K562 treated with DMSO at 1 percent for 48 hours (cell line): ENCODE measurements around the gene UBE2N. TPM values are rescaled to one million over a fixed set of nuclear protein-coding genes. Genes with fewer than 3 reads are reported as not detected.

ENCODE experiments used
- total RNA-seq: library from RNA; unstranded; fragments of 300-600 nt; gene quantifications from 2 replicates; pipeline ENCODE4 v1.2.3, GENCODE V29; 2022; ENCODE audit warnings: low replicate concordance; ENCODE audit errors: extremely low read depth

The UBE2N gene, protein sequence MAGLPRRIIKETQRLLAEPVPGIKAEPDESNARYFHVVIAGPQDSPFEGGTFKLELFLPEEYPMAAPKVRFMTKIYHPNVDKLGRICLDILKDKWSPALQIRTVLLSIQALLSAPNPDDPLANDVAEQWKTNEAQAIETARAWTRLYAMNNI
- total RNA-seq: not detected in 2 replicates

DNA sequence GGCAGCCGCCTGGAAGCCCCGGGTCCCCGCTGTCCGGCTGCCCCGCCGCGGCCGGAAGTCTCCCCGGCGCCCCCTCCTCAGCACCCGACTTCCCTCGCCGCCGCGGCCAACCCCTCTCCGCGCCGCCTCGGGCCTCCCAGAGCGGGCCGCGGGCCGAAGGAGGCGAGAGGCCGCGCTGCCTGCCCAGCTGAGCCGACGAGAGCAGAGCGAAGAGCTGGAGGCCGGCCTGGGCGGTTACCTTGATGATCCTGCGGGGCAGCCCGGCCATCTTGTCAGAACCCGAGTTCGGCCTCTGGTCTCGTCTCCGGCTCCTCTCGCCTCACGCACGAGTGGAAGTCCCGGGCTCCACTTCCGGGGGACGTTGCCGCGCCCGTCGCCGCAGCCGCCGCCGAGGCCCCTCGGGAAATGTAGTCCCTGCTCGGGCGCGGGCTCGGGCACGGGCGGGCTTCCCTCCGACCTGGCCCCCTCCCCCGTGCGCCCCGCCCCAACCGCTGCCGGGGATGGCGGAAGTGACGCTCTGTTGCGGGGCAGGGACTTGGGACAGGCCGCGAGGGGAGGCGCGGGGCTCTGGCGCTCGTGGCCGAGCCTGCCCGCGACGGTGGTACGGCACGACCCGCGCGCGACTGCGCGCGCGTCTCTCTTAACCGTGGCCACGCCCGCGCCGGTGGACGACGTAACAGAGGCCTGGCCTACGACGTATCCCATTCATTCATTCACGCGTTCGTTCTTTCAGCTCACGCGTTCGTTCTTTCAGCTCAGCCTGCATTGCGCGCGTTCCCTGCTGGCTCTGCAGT lies at the start of gene UBE2N:
UBE2N (minus strand) TSS at position 331 of the 794 bp plus-strand sequence; CDS start at position 268, 63 bp downstream.

DNA sequence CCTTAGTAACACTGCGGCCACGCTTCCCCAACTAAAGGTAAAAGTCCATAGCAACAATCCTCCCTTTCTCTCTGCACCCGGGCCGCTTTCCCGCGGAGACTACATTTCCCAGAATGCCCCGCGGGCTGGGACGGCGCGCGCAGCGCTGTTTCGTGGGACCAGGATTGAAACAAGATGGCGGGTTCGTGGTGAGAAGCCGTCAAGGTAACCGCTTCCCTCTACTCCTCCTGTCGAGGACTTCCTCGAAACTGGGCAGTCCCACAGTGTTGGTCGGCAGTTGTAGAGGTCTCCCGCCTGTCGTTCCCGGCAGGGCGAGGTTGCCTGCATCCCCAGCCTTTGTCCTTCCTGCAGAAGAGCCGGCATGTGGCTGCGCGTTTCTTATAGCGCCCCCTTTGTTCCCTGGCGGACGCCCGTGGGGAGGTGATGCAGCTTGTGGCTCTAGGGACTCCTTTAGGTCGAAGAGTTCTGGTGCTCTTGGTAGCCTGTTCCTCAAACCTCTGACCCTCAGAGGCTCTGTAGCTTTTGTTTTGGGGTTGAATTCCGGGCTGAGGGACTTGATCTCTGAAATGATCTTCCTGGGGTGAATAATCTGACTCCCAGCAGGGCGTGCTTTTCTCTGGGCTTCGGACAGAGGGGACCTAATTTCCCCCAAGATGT lies 25.7 kb upstream of the UBE2N start, which contains the start of gene MRPL42:
MRPL42 (plus strand) TSS at position 164 of the 657 bp plus-strand sequence. CDS start 1,772 bp downstream, outside the sequence.

DNA sequence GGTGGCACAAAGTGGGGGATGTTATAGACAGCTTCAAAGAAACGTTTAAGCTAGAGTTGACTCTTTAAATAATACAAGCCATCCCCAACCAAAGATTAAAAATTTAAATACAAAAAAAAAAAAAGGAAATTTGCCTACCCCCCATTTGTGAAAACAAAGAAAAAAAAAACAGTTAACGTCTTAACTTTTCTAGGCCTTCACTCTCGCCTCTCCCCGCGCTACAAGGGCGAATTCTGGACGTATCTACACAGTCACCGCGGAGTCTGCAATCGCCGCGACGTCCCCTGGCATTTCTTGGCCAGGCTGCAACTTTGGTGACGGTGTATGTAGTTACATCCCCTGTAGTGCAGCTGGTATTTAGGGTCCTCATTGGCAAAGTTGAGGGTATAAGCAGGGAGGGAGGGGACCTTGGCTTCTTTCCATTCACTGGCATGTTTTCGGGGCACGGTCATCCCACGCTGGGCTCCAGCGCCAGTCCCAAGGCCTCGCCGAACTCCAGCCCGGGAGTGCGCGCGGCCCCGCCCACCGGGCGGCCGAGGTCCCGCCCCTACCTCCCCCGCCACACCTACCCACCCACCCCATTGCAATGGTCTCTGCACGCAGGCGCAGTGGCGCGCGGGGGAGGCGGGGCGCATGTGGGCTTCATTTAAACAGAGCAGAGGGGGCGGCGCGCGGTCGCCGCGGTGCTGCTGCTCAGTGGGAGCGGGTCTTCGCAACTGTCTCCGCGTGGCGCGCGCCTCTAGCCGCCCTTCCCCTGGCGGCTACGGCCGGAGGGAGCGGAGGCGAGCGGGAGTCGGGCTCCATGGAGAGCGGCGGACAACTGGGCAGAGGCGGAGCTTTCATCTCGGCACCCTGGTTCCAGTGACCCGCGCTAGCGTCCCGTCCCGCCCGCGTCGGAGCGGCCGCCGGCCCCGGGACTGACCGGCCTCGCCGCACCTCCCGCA lies 64.2 kb downstream of the UBE2N start, which contains the start of gene NUDT4:
NUDT4 (plus strand) TSS at position 674 of the 944 bp plus-strand sequence. CDS start 398 bp downstream, outside the sequence.

Other genes with a start within 250 kb of the UBE2N start
- gene NUDT4, start 64.0 kb downstream of the UBE2N start, total RNA-seq: 223 TPM in 1 of 2 replicates, not detected in the other
- gene MRPL42, start 25.6 kb upstream of the UBE2N start, total RNA-seq: not detected in 2 replicates
- not detected in 2 replicates for gene SOCS2, start 130.7 kb upstream of the UBE2N start, total RNA-seq
- not detected in 2 replicates for gene CRADD, start 235.4 kb upstream of the UBE2N start, total RNA-seq